Endodermal cell (in vitro differentiated cells): ENCODE data around the gene RASGRF2. TPM values are rescaled to one million over a fixed set of nuclear protein-coding genes. Genes with fewer than 3 reads are reported as not detected.

ENCODE experiments used
- DNase-seq: peaks from one replicate; pipeline ENCODE4 v3.0.0-alpha.2; 2017
- H3K27ac ChIP-seq: 2 replicates; pipeline ENCODE4 v1.5.1; 2013; ENCODE audit warnings: mild to moderate bottlenecking, low read depth, low read length, moderate library complexity
- H3K27me3 ChIP-seq: 2 replicates; pipeline ENCODE4 v1.6.1; 2013; ENCODE audit warnings: mild to moderate bottlenecking, low read length, moderate library complexity; ENCODE audit not compliant: insufficient read depth, control insufficient read depth, poor library complexity, severe bottlenecking
- H3K36me3 ChIP-seq: 2 replicates; pipeline ENCODE4 v1.7.0; 2013; ENCODE audit warnings: mild to moderate bottlenecking, low read length, moderate library complexity; ENCODE audit not compliant: control insufficient read depth, insufficient read depth
- H3K4me1 ChIP-seq: one replicate; pipeline ENCODE4 v1.7.0; 2013; ENCODE audit warnings: low read length; ENCODE audit not compliant: control insufficient read depth, insufficient read depth
- H3K4me3 ChIP-seq: 2 replicates; pipeline ENCODE4 v1.5.1; 2013; ENCODE audit warnings: mild to moderate bottlenecking, low read length, moderate library complexity
- H3K9ac ChIP-seq: 2 replicates; pipeline ENCODE4 v1.6.1; 2013; ENCODE audit warnings: mild to moderate bottlenecking, low read length, moderate library complexity; ENCODE audit not compliant: poor library complexity, severe bottlenecking; ENCODE audit errors: extremely low read depth
- H3K9me3 ChIP-seq: 2 replicates; pipeline ENCODE4 v1.6.1; 2013; ENCODE audit warnings: mild to moderate bottlenecking, low read length, moderate library complexity; ENCODE audit not compliant: control insufficient read depth
- H3K27ac Mint-ChIP-seq: 2 replicates; pipeline ENCODE4 v1.8.0; 2020; ENCODE audit warnings: mixed read lengths
- H3K27me3 Mint-ChIP-seq: 2 replicates; pipeline ENCODE4 v1.8.0; 2021; ENCODE audit warnings: mild to moderate bottlenecking, mixed read lengths; ENCODE audit not compliant: insufficient read depth
- H3K36me3 Mint-ChIP-seq: 2 replicates; pipeline ENCODE4 v1.8.0; 2020; ENCODE audit warnings: low read depth, mixed read lengths
- H3K4me1 Mint-ChIP-seq: 2 replicates; pipeline ENCODE4 v1.8.0; 2020; ENCODE audit warnings: mixed read lengths
- H3K4me3 Mint-ChIP-seq: 2 replicates; pipeline ENCODE4 v1.8.0; 2020; ENCODE audit warnings: mild to moderate bottlenecking, moderate library complexity, mixed read lengths
- H3K9me3 Mint-ChIP-seq: 2 replicates; pipeline ENCODE4 v1.8.0; 2020; ENCODE audit warnings: mild to moderate bottlenecking, mixed read lengths
- CTCF ChIP-seq: fragments of 200-600 bp; sonication (generic); conservative IDR thresholded peaks from 2 replicates; pipeline ENCODE4 v1.5.0; 2021; ENCODE audit warnings: antibody characterized with exemption, mild to moderate bottlenecking
- WGBS, 2 experiments: methylation state at CpG; one replicate each; pipeline versions ENCODE4 v1.1.5 to v1.1.7; 2013; ENCODE audit warnings: missing lambda C conversion rate in 2 of 2, mixed read lengths in 1 of 2; ENCODE audit not compliant: insufficient coverage in 1 of 2, insufficient read length in 1 of 2; 5-methylcytosine and 5-hydroxymethylcytosine counted together
- total RNA-seq, 2 donors: library from RNA; stranded (reverse); fragmentation: NEBNext Ultra II Directional in 1 of 2; extraction: Animal tissue kit (Norgen Biotek cat#: 25700) in 1 of 2; gene quantifications; 2 replicates in 1 of 2; 3 replicates in 1 of 2; pipeline ENCODE4 v1.2.1, GENCODE V29; 2021

RASGRF2 gene
- total RNA-seq, 2 donors from 2014 or later, result 0.64 to 14.4 TPM

GRCh38 chr5:80964919-80965318, 4.8 kb downstream of the RASGRF2 start:
- Mint-ChIP-seq H3K4me1 (peaks cover 20% of the 10 kb centered on the region), H3K36me3 (no peaks in the 10 kb centered on the region), H3K4me3 (no peak overlapping the region), H3K9me3 (no peaks in the 10 kb centered on the region), H3K27ac (no peak overlapping the region), H3K27me3 (peaks cover 29% of the 10 kb centered on the region)
- H3K4me1 ChIP-seq, result no peaks in the 10 kb centered on the region
- no peaks in the 10 kb centered on the region for H3K36me3 ChIP-seq
- no peak overlapping the region for H3K4me3 ChIP-seq
- H3K9me3 ChIP-seq, result no peaks in the 10 kb centered on the region
- peaks cover 34% of the 10 kb centered on the region for H3K27me3 ChIP-seq
- WGBS, 2 experiments, result 87% methylated on average over 3 of the region's 5 CpGs; no CpG with 5 or more reads in 1 of the 2 experiments
- no peak for DNase-seq
- no peak overlapping the region for H3K9ac ChIP-seq
- no peak overlapping the region for H3K27ac ChIP-seq
- no peak for TF ChIP-seq CTCF

GRCh38 chr5:80967500-80968181, 7.5 kb downstream of the RASGRF2 start:
- Histone ChIP-seq H3K27me3 (peaks cover 10% of the 10 kb centered on the region), H3K9ac (no peak overlapping the region), H3K9me3 (no peaks in the 10 kb centered on the region), H3K4me1 (no peaks in the 10 kb centered on the region), H3K4me3 (no peak overlapping the region), H3K27ac (no peak overlapping the region), H3K36me3 (no peaks in the 10 kb centered on the region)
- WGBS, 2 experiments, result 86 to 94% methylated on average over 1 to 2 of the region's 2 CpGs
- Mint-ChIP-seq H3K27ac (no peak overlapping the region), H3K4me3 (no peak overlapping the region), H3K36me3 (no peaks in the 10 kb centered on the region), H3K4me1 (peaks cover 14% of the 10 kb centered on the region), H3K9me3 (no peaks in the 10 kb centered on the region), H3K27me3 (peaks cover 9% of the 10 kb centered on the region)
- DNase-seq, result no peak
- no peak for TF ChIP-seq CTCF

- H3K36me3 Mint-ChIP-seq, result no peaks in the 10 kb centered on the region
- no peak overlapping the region for H3K27ac ChIP-seq
- no peaks in the 10 kb centered on the region for H3K9me3 ChIP-seq
- H3K36me3 ChIP-seq, result no peaks in the 10 kb centered on the region
- no peak for DNase-seq
- H3K9ac ChIP-seq, result no peak overlapping the region
- WGBS, 2 experiments, result 87 to 89% methylated on average over 4 of the region's 4 CpGs
- no peak overlapping the region for H3K27ac Mint-ChIP-seq
- H3K27me3 Mint-ChIP-seq, result no peaks in the 10 kb centered on the region
- TF ChIP-seq CTCF, result no peak
- H3K4me1 Mint-ChIP-seq, result no peaks in the 10 kb centered on the region
- H3K9me3 Mint-ChIP-seq, result no peaks in the 10 kb centered on the region
- H3K27me3 ChIP-seq, result no peaks in the 10 kb centered on the region
- H3K4me3 Mint-ChIP-seq, result no peak overlapping the region
- no peaks in the 10 kb centered on the region for H3K4me1 ChIP-seq
- no peak overlapping the region for H3K4me3 ChIP-seq
Observed at GRCh38 chr5:80973027-80973426, 12.9 kb downstream of the RASGRF2 start.
